HUES6 (cell line): ENCODE measurements around the gene SNU13.
A peak's percentile ranks its signal among the peaks of the same experiment; 100 is the strongest.
"Not testable (repeated sequence)": the region's sequence is repeated elsewhere in the genome, so short reads cannot be mapped to it uniquely, and the experiment has no call there.

ENCODE experiments used
- H3K27ac ChIP-seq: 2 replicates; pipeline ENCODE4 v1.7.0; 2013; ENCODE audit warnings: low read depth, mild to moderate bottlenecking, low read length, inconsistent platforms
- H3K27me3 ChIP-seq: 2 replicates; pipeline ENCODE4 v1.6.1; 2013; ENCODE audit warnings: low read length; ENCODE audit not compliant: control insufficient read depth, insufficient read depth
- H3K36me3 ChIP-seq: 2 replicates; pipeline ENCODE4 v1.6.1; 2013; ENCODE audit warnings: low read length; ENCODE audit not compliant: control insufficient read depth, insufficient read depth
- H3K4me1 ChIP-seq: 2 replicates; pipeline ENCODE4 v1.6.1; 2013; ENCODE audit warnings: low read length; ENCODE audit not compliant: control insufficient read depth, insufficient read depth
- H3K4me3 ChIP-seq: 2 replicates; pipeline ENCODE4 v1.5.1; 2013; ENCODE audit warnings: low read depth, low read length
- H3K9ac ChIP-seq: one replicate; pipeline ENCODE4 v1.6.1; 2013; ENCODE audit warnings: mild to moderate bottlenecking, low read length
- H3K9me3 ChIP-seq: 2 replicates; pipeline ENCODE4 v1.6.1; 2013; ENCODE audit warnings: low read depth, low read length; ENCODE audit not compliant: control insufficient read depth, insufficient read depth

SNU13 gene

GRCh38 chr22:41688365-41689211 is at the start of gene SNU13:
TSS of gene SNU13 (minus strand) at chr22:41688867. CDS start at chr22:41688796, 71 bp downstream.
- peaks cover 2% of the 10 kb centered on the region; the same call in 1 of the 2 replicates for H3K36me3 ChIP-seq
- H3K27ac ChIP-seq, result peak within 1 kb of the TSS; percentile 89
- H3K9ac ChIP-seq, result peak within 1 kb of the TSS; percentile 94
- peak within 1 kb of the TSS; percentile 96 for H3K4me3 ChIP-seq
- H3K4me1 ChIP-seq, result 0 out of 2 replicates have a peak, but pooled peaks cover 5% of the 10 kb centered on the region
- H3K27me3 ChIP-seq, result no peaks in the 10 kb centered on the region
- H3K9me3 ChIP-seq, result no peaks in the 10 kb centered on the region

DNA sequence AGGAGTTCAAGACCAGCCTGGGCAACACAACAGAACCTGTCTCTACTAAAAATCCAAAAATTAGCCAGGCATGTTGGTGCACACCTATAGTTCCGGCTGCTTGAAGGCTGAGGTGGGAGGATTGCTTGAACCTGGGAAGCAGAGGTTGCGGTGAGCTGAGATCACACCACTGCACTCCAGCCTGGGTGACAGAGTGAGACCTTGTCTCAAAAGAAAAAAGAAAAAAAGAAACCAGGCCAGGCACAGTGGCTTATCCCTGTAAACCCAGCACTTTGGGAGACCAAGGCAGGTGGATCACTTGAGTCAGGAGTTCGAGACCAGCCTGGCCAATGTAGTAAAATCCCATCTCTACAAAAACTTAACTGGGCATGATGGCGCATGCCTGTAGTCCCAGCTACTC is 44.6 kb upstream of the SNU13 start:
- H3K4me1 ChIP-seq, H3K4me3 ChIP-seq, H3K9ac ChIP-seq, H3K27me3 ChIP-seq, H3K27ac ChIP-seq, H3K36me3 ChIP-seq, H3K9me3 ChIP-seq: not testable (repeated sequence)

DNA sequence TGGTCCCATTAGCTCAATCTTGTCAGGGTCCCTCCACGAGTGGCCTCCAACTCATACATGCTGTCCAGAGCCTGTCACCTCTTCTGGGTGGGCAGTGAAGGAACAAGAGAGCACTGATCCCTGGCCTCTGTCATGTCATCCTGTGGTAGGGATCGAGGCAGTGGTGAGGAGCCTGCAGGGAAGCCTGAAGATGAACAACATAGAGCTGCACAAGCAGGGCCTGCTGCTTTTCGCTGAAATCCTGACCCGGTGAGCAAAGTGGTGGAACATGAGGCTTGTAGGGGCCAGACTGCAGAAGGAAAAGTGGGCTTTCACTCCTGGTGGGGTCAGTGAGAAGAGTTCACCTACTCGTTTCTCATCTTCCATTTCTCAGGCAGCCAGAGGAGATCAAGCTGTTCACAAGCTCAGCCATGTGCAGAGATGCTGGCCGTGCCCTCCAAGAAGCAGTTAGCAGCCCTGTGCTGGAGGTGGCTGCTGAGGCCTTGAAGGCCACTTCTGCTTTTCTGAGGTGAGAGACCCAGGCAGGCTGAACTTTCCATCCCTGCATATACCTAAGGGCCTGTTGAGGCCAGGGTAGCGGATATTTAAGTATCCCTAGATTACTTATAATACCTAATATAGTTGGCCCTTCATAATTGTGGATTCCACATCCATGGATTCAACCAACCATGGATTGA is 43.6 kb upstream of the SNU13 start:
- Histone ChIP-seq H3K9me3 (no peaks in the 10 kb centered on the region), H3K9ac (no peak overlapping the region), H3K36me3 (no peaks in the 10 kb centered on the region), H3K27me3 (no peaks in the 10 kb centered on the region), H3K4me3 (no peak overlapping the region), H3K4me1 (no peaks in the 10 kb centered on the region), H3K27ac (no peak overlapping the region)

DNA sequence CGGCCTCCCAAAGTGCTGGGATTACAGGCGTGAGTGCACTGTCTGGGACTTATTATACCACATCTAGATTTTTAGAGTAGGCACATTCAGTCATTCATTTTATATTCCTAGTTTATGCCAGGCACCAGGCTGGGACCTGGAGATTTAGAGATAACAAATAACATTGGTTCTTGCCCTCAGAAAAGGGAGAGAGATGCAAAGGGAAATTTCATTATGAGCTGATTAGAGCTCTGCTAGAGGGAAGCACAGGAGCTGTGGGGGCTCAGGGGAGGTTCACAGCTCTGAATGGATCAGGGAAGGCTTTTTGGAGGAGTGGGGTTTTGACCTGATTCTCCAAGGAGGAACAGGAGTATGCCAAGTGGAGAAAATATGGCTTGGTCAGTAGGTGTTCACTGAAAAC is 42.9 kb upstream of the SNU13 start:
- Histone ChIP-seq H3K4me1 (no peaks in the 10 kb centered on the region), H3K27ac (no peak overlapping the region), H3K4me3 (no peak overlapping the region), H3K27me3 (no peaks in the 10 kb centered on the region), H3K9me3 (no peaks in the 10 kb centered on the region), H3K36me3 (no peaks in the 10 kb centered on the region), H3K9ac (no peak overlapping the region)

DNA sequence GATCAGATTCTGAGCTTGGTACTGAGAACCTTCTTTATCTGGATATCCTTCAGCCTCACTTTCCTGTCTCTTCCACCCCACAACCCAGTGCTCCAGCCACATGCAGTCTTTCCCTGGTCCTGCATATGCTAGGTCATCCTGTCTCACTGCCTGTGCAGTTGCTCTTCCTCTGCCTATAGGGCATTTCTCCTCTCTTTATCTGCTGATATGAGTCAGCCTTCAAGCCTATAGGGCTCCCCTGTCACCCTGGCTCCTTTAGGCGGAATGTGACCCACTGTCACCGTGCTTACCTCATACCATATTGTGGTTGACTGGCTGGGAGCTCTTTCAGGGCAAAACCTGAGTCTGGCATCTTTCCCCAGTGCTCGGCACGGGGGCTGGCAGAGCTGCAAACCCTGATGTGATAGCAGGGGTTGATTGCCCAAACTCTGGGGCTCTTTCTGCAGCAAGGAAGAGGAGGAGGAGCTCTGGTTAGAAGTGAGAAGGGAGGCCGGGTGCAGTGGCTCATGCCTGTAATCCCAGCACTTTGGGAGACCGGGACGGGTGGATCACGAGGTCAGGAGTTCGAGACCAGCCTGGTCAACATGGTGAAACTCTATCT is 36.9 kb upstream of the SNU13 start:
- Histone ChIP-seq H3K9ac (no peak overlapping the region), H3K36me3 (no peaks in the 10 kb centered on the region), H3K4me3 (no peak overlapping the region), H3K27ac (no peak overlapping the region), H3K4me1 (no peaks in the 10 kb centered on the region), H3K27me3 (no peaks in the 10 kb centered on the region), H3K9me3 (no peaks in the 10 kb centered on the region)

- no peak overlapping the region for H3K9ac ChIP-seq
- H3K4me1 ChIP-seq, result no peaks in the 10 kb centered on the region
- H3K27ac ChIP-seq, result no peak overlapping the region
- H3K36me3 ChIP-seq, result no peaks in the 10 kb centered on the region
- H3K9me3 ChIP-seq, result no peaks in the 10 kb centered on the region
- no peaks in the 10 kb centered on the region for H3K27me3 ChIP-seq
- H3K4me3 ChIP-seq, result no peak overlapping the region
These were observed 33.8 kb upstream of the SNU13 start for GRCh38 chr22:41722496-41722895.

DNA sequence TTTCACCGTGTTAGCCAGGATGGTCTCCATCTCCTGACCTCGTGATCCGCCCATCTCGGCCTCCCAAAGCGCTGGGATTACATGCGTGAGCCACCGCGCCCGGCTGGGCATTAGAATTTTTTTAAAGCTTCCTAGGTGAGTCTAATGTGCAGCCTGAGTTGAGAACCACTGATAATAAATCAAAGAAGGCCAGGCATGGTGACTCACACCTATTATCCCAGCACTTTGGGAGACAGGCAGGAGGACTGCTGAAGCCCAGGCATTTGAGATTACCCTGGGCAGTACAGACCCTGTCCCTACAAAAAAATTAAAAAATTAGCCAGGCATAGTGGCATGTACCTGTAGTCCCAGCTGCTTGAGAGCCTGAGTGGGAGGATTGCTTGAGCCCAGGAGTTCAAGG is 24.3 kb upstream of the SNU13 start:
- Histone ChIP-seq H3K27ac (no peak overlapping the region), H3K27me3 (peaks cover 2% of the 10 kb centered on the region), H3K9me3 (no peaks in the 10 kb centered on the region), H3K9ac (no peak overlapping the region), H3K4me1 (no peaks in the 10 kb centered on the region), H3K36me3 (no peaks in the 10 kb centered on the region), H3K4me3 (no peak overlapping the region)

DNA sequence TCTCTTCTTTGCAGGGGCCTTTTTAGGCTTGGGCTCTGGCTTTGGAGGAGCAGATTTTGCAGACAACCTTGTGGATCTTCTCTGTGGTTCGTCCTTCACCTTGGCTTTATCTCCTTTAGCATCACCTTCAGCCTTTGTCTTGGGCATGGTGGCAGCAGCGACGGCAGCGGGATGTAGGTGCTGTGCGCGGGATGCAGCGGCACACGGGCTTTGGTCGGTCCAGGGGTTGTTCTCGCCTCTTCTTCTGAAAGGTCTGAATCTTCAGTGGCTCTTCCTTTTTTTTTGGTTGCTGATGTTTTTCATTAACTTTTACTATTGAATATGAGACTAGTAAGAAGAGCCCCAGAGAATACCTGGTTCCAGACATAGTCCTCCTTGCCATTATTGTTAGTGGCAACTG is 20.7 kb upstream of the SNU13 start:
- Histone ChIP-seq H3K9me3 (no peaks in the 10 kb centered on the region), H3K27me3 (peaks cover 2% of the 10 kb centered on the region), H3K4me3 (no peak overlapping the region), H3K9ac (no peak overlapping the region), H3K27ac (no peak overlapping the region), H3K4me1 (no peaks in the 10 kb centered on the region), H3K36me3 (no peaks in the 10 kb centered on the region)

- no peaks in the 10 kb centered on the region for H3K9me3 ChIP-seq
- no peak overlapping the region for H3K9ac ChIP-seq
- no peaks in the 10 kb centered on the region for H3K36me3 ChIP-seq
- H3K4me1 ChIP-seq, result peaks cover 2% of the 10 kb centered on the region; the same call in 1 of the 2 replicates
- H3K27ac ChIP-seq, result no peak overlapping the region
- H3K4me3 ChIP-seq, result no peak overlapping the region
- H3K27me3 ChIP-seq, result no peaks in the 10 kb centered on the region
These were observed 14.1 kb upstream of the SNU13 start for GRCh38 chr22:41702763-41703162.

- H3K27ac ChIP-seq, result no peak overlapping the region
- H3K4me3 ChIP-seq, result no peak overlapping the region
- H3K4me1 ChIP-seq, result peaks cover 13% of the 10 kb centered on the region
- H3K27me3 ChIP-seq, result no peaks in the 10 kb centered on the region
- H3K9me3 ChIP-seq, result no peaks in the 10 kb centered on the region
- H3K36me3 ChIP-seq, result peaks cover 2% of the 10 kb centered on the region; the same call in 1 of the 2 replicates
- H3K9ac ChIP-seq, result no peak overlapping the region
These were observed 11.4 kb upstream of the SNU13 start for GRCh38 chr22:41700108-41700364.
